SK-N-MC (cell line): ENCODE data around the gene SUPT6H.

Source experiments
- DNase-seq: peaks from one replicate; pipeline ENCODE4 v3.0.0-alpha.2; 2011; ENCODE audit warnings: low read depth, low spot score
- H3K27ac ChIP-seq: fragments of 200-600 bp; sonication (generic); 2 replicates; pipeline ENCODE4 v1.5.1; 2016; ENCODE audit warnings: mixed run types
- H3K36me3 ChIP-seq: fragments of 200-600 bp; sonication (generic); 2 replicates; pipeline ENCODE4 v1.6.1; 2017; ENCODE audit warnings: antibody characterized with exemption, low read length, mixed read lengths; ENCODE audit not compliant: insufficient read depth
- H3K4me3 ChIP-seq: fragments of 200-600 bp; sonication (generic); 2 replicates; pipeline ENCODE4 v1.5.1; 2016
- H3K9ac ChIP-seq: fragments of 200-600 bp; sonication (generic); 2 replicates; pipeline ENCODE4 v1.8.0; 2017; ENCODE audit warnings: mixed run types, mixed read lengths; ENCODE audit not compliant: insufficient read length
- H3K9me3 ChIP-seq: fragments of 200-600 bp; sonication (generic); 2 replicates; pipeline ENCODE4 v1.6.1; 2017; ENCODE audit warnings: low read depth, mild to moderate bottlenecking, antibody characterized with exemption, low read length, moderate library complexity, mixed read lengths
- EZH2 ChIP-seq: fragments of 200-600 bp; sonication (generic); IDR thresholded peaks from one replicate; pipeline ENCODE4 v1.6.1; 2017; ENCODE audit warnings: antibody characterized with exemption
- FOXP2 ChIP-seq: optimal IDR thresholded peaks from 2 replicates; pipeline ENCODE3; 2011; ENCODE audit warnings: mild to moderate bottlenecking, moderate library complexity; ENCODE audit not compliant: insufficient read depth; ENCODE audit errors: extremely low read length, control extremely low read depth
- POLR2AphosphoS5 ChIP-seq: IDR thresholded peaks from 2 replicates; pipeline ENCODE4 v1.6.1; 2012; ENCODE audit warnings: mild to moderate bottlenecking, low read depth, low read length, borderline replicate concordance

Gene SUPT6H

DNA sequence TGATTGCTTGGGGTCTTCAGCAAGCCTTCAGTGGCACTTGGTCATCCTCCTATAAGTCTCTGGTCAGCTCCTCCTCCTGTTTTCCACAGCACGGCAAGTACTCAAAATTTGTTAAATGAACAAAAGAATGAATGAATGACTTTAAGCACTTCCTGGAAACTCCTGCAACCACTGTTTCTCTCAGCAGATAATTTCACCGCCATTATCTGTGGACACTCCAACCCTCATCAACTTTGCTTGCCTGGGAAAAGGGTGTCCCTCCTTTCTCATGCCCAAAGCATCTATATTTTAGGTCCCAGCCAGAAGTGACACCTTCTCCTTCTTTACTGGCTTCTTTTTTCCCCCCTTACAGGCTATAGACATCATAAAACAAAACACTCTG is 45.3 kb downstream of the SUPT6H start:
- H3K4me3 ChIP-seq = no peak overlapping the region
- H3K9ac ChIP-seq = no peak overlapping the region
- H3K36me3 ChIP-seq = peaks cover 4% of the 10 kb centered on the region; the same call in 1 of the 2 replicates
- no peak for DNase-seq
- H3K9me3 ChIP-seq = no peaks in the 10 kb centered on the region
- H3K27ac ChIP-seq = peak overlapping the region; percentile 31; the same call in 1 of the 2 replicates
- no peak for TF ChIP-seq EZH2
- TF ChIP-seq FOXP2 = no peak

DNA sequence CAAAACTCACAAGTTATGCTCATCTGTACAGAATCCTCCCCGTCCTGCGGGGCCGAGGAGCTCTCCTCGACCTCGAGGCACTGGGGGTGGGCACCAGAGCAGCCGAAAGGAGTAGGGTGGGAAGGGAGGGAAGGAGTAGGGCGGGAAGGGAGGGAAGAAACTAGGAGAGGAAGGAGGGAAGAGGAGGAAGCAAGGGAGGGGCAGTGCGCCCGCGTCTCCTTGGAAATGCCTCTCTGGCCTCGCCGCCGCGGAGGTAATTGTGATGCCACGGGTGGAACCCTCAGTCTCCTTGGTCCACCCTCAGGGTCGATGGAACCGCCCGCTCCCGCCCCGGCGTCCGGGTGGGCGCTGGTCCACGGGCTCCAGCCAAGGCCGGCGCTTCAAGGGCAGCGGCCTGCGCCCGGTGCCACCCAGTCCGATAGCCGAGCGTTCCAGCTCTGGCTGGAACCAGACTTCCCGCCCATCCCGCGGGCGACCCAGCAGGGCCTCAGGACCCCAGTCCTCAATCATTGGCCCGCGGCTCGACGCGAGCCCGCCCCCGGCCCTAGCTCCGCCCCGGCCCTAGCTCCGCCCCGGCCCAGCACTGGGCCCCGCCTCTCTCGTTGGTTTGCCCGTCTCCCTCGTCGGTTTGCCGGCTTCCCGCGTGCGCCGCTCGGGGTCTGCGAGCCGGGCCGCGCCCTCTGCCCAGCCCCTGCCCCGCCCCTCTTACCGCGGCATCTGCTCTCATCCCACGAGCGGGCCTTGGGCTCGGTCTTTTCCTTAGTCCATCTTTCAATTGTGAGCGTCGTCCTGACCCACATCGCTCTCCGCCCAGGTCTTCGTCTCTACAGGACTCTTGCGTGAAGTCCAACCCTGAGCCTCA is 49.1 kb downstream of the SUPT6H start:
- Histone ChIP-seq H3K4me3 (peak overlapping the region; percentile 81), H3K36me3 (peaks cover 28% of the 10 kb centered on the region; the same call in 1 of the 2 replicates), H3K9me3 (no peaks in the 10 kb centered on the region), H3K27ac (peak overlapping the region; percentile 74; the same call in 1 of the 2 replicates), H3K9ac (peak overlapping the region; percentile 73)
- DNase-seq = no peak
- TF ChIP-seq POLR2AphosphoS5 = peak; percentile 83
- TF ChIP-seq FOXP2 = no peak

DNA sequence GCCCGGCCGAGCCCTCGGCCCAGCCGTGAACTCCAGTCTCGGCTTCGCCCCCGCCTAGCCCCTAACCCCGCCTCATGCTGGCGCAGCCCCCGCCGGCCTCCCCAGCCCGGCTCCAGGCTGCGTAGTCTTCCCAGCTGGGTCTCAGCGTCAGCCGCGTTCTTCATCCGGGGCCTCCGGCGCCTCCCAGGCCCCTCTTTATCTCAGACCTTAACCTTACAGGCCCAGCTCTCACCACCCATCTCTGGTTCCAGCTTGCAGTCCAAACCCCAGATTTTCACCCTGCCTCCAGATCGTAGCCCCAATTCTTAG is 49.7 kb downstream of the SUPT6H start, which contains the start of gene PROCA1:
Gene PROCA1 (minus strand): TSS at position 166 of the 309 bp plus-strand sequence. CDS start 228 bp downstream, outside the sequence.
- H3K9me3 ChIP-seq = no peaks in the 10 kb centered on the region
- peaks cover 28% of the 10 kb centered on the region; the same call in 1 of the 2 replicates for H3K36me3 ChIP-seq
- peak within 1 kb of the TSS; percentile 74 for H3K27ac ChIP-seq
- H3K4me3 ChIP-seq = peak within 1 kb of the TSS; percentile 81
- peak within 1 kb of the TSS; percentile 73 for H3K9ac ChIP-seq
- no peak for TF ChIP-seq FOXP2
- no peak for TF ChIP-seq EZH2
- no peak for TF ChIP-seq POLR2AphosphoS5
- no peak for DNase-seq

DNA sequence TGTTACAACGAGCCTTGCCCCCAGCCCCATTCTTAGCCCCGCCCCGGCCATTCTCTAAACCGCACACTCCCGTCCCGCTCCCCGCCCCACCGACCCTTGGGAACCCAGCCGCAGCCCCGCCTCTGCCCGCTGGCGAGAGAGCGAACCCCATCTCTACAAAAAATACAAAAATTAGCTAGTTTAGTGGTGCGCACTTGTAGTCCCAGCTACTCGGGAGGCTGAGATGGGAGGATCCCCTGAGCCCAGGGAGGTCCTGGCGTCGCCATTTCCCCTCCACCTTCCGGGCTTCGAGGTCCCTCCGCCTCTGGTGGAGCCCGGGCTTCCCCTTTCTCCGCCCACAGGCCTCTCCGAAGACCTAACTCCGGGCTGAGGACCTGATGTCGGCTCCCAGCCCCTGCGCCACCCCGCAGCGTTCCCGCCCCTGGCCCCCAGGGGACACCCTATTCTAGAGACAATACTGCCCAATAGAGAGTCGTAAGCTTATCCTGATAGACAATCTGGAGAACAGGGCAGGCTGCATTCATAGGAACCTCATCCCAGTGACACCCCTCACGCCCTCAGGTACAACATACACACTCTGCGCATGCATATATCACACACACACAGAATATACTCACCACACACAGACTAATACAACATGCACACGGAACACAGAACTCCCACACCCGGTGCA is 50.2 kb downstream of the SUPT6H start:
- no peak overlapping the region for H3K9ac ChIP-seq

DNA sequence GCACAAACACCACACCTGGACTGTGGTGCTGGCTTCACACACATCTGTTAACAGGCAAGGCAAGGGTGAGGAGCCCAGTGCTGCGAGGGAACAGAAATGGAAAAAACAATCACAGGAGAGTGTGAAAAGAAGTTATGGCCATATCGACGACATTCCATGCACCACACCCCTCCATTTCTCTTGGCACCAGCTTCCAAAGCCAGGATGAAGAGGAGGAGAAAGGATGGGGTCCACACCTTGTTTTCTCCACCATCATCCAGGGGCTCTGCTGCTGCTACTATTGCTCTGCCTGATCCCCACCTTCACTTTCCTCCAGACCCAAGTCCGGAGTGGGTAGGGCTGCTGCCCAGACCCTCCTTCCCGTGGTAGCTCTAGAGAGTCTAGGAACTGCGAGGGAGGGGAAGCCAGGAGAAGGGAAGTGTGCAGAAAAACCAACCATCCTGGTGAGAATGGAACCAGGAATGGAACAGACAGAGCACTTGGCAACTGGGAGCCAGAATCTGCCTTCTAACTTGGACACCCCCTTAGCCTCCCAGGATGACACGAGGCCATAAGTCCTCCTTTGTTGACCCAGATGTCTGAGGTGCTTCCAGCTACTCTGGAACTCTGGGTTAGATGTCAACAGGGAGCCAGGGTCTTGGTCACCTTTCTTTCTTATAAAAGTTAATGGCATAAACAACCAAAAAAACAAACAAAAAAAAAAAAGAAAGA is 50.9 kb downstream of the SUPT6H start:
- Histone ChIP-seq H3K36me3 (peaks cover 28% of the 10 kb centered on the region; the same call in 1 of the 2 replicates), H3K9ac (no peak overlapping the region), H3K27ac (peak overlapping the region; percentile 50), H3K4me3 (no peak overlapping the region), H3K9me3 (no peaks in the 10 kb centered on the region)
- no peak for DNase-seq
- TF ChIP-seq EZH2 (no peak), FOXP2 (no peak), POLR2AphosphoS5 (no peak)

More for the DNA sequence above, 50.2 kb downstream of the SUPT6H start:
- no peak overlapping the region for H3K4me3 ChIP-seq
- peak overlapping the region; percentile 50 for H3K27ac ChIP-seq
- H3K9me3 ChIP-seq = no peaks in the 10 kb centered on the region
- TF ChIP-seq POLR2AphosphoS5 (no peak), FOXP2 (no peak), EZH2 (no peak)
- no peak for DNase-seq
- H3K36me3 ChIP-seq = peaks cover 28% of the 10 kb centered on the region; the same call in 1 of the 2 replicates

DNA sequence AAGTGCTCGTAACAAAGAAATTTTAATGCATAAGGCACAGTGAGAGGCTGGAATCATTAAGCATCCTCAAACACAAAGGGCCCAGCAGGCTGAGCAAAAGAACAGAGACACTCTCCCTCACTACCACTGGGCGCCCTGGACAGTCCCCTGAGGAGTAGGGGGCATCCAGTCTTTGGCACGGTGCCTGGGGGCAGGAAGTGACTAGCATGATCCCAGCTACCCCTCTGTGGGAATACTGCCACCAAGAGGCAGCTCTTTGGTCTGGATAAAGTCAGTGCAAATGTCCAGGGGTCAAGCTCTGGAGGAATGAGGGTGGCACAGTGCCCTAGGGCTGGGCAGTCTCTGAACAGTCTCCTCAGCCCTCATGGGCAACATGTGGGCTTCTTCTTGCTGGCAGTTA is 52.3 kb downstream of the SUPT6H start:
- H3K27ac ChIP-seq = no peak overlapping the region
- DNase-seq = no peak

DNA sequence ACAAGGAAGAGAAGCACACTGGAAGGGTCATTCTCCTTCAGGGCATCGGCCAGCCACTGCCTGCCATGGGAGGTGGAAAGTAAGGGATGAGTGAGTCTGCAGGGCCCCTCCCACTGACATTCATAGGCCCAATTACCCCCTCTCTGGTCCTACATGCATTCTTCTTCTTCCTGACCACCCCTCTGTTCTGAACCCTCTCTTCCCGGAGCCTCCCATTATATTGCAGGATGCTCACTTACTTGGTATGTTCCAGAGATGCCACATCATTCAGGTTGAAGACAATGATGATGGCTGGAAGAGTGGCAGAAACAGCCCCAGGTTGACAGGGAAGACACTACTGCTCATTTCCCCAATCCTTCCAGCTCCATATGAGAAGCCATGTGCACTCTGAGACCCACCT is 53.2 kb downstream of the SUPT6H start:
- H3K9me3 ChIP-seq = no peaks in the 10 kb centered on the region
- peaks cover 29% of the 10 kb centered on the region for H3K36me3 ChIP-seq
- no peak overlapping the region for H3K27ac ChIP-seq
- no peak overlapping the region for H3K9ac ChIP-seq
- no peak overlapping the region for H3K4me3 ChIP-seq
- TF ChIP-seq POLR2AphosphoS5 (no peak), FOXP2 (no peak), EZH2 (no peak)
- DNase-seq = no peak

More for the DNA sequence above, 52.3 kb downstream of the SUPT6H start:
- no peak overlapping the region for H3K9ac ChIP-seq
- H3K4me3 ChIP-seq = no peak overlapping the region
- H3K36me3 ChIP-seq = peaks cover 28% of the 10 kb centered on the region; the same call in 1 of the 2 replicates
- H3K9me3 ChIP-seq = no peaks in the 10 kb centered on the region
- TF ChIP-seq EZH2 = no peak
- no peak for TF ChIP-seq POLR2AphosphoS5
- no peak for TF ChIP-seq FOXP2

DNA sequence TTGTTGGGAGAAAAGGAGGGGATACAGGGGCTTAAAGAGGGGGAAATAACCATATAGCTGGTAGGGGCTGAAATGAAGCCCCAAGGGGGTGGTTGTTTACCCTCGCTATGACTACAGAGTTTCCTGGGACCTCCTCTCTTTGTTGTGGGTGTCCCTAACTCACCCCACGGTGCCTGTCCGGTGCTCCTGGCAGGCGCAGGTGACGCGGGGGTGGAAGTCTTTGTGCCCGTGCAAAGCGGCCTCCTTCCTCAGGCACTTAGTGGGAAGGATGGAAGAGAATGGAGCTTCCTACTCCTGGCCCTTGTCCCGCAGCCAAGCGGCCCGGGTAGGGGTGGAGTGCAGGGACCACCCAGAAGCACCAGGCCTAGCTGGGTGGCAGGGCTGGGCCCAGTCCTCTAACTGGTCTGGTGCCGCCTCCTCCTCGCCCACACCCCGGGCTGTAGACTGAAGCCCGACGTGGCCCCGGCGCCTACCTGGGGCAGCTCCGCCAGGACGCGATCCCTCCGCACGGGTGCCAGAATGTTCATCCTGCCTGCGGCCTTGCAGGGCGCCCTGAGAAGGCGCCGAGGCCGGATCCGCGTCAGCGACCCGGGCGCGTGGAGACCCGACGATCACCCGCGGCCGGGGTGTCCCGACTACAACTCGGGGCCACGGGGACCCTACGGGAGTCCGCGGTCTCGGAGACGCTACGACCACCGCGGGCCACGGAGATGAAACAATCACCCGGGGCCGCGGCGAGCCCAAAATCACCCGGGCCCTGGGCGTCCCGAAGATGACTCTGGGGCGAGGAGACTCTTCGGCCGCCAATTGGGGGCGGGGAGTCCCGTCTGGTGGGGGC is 55.0 kb downstream of the SUPT6H start:
- H3K9ac ChIP-seq = peak overlapping the region; percentile 96
- H3K4me3 ChIP-seq = peak overlapping the region; percentile 92
- H3K36me3 ChIP-seq = peaks cover 47% of the 10 kb centered on the region
- no peaks in the 10 kb centered on the region for H3K9me3 ChIP-seq
- TF ChIP-seq EZH2 (no peak), POLR2AphosphoS5 (no peak; the same call in 1 of the 2 replicates), FOXP2 (no peak)
- H3K27ac ChIP-seq = peak overlapping the region; percentile 89
- DNase-seq = no peak
